GM19324 (cell line): ENCODE data around the gene SLC24A5.
A peak's percentile ranks its signal among the peaks of the same experiment; 100 is the strongest.

Source experiments
- ATAC-seq: cut with Tn5 transposase; IDR thresholded peaks from one replicate; pipeline ENCODE4 v1.9.1; 2021; ENCODE audit warnings: mild to moderate bottlenecking, moderate library complexity; ENCODE audit not compliant: unreplicated experiment, low FRiP score

Gene SLC24A5

DNA sequence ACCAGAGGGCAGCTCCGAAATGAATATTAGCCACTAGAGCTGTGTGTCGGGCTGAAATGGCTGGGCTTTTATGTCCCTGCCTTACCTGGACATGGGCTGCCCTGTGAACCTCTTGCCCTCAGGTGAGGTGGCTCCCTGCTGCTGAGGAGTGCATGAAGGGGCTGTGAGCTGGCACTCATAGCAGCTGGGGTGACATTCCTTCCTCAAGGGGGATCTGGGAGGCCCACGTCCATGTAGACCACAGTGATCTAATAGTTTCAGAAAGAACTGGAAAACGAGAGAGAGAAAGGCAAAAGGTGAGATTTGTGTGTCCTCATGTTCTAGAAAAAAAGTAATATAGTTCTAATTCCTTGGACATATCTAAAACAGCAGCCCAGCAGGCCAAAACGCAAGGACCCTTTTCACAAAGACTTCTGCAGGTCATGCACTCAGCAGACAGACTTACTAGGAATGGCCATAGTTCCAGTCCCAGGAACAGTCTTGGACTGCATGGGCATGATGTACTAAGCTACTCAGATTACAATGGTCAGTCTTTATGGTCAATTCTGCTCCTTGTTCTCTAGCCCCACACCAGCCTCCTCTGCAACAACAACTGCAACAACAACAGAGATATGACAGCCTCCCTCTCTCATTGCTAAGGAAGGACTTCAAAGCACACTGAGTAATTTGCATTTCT, 10.8 kb upstream of the SLC24A5 start:
- ATAC-seq = no peak

GRCh38 chr15:48112242-48112641, 8.5 kb upstream of the SLC24A5 start:
- no peak for ATAC-seq

DNA sequence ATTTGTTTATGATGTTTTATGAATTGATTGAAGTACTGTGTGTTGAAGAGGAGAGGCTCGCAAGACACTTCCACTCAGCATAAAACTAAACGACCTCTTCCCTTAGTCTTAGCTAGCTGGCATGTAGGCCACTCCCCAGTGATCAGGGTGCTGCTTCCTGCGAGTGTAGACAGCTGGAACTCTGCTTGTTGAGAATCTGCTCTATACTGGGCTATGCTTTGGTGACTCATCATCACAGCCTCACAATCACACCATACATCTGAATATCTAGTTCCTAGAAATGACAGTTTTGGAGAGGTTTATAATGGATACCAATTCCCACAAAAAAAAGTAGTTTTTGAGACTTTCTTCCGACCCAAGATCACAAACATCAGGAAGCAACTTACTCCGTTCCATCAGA, 1.5 kb upstream of the SLC24A5 start:
- ATAC-seq = no peak

GRCh38 chr15:48121849-48122248, 1.1 kb downstream of the SLC24A5 start:
- no peak for ATAC-seq

- ATAC-seq = no peak
Measured at GRCh38 chr15:48126667-48127355, 6.0 kb downstream of the SLC24A5 start.

DNA sequence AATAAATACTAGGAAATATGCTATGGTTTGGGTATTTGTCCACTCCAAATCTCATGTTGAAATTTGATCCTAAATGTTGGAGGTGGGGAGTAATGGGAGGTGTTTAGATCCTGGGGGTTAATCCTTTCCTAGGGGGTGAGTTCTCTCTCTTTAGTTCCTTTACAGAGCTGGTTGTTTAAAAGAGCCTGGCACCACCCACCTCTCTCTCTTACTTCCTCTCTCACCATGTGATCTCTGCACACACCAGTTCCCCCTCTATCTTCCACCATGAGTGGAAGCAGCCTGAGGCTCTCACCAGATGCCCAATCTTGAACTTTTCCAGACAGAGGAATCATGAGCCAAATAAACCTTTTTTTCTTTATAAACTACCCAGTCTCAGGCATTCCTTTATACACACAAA, 10.5 kb downstream of the SLC24A5 start:
- no peak for ATAC-seq

DNA sequence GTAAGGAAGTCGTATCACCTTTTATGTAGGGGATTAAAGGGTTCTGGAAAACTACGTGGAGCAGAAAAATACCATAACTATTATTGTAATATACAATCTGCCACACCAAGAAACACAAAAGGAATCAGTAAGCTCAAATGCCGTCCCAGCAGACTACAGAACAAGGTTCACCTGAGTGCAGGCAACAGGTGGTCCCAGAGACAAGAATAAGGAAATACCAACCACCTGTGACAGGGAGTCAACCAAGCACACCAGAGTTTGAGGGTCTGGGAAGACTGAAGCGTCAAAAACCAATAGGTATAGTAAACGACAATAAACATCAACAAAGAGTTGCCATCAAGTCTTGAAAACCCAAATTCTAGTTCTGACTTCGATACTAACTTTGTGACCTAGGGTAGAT, 12.1 kb downstream of the SLC24A5 start:
- ATAC-seq = no peak

- no peak for ATAC-seq
Measured at GRCh38 chr15:48143856-48144255, 23.1 kb downstream of the SLC24A5 start.

DNA sequence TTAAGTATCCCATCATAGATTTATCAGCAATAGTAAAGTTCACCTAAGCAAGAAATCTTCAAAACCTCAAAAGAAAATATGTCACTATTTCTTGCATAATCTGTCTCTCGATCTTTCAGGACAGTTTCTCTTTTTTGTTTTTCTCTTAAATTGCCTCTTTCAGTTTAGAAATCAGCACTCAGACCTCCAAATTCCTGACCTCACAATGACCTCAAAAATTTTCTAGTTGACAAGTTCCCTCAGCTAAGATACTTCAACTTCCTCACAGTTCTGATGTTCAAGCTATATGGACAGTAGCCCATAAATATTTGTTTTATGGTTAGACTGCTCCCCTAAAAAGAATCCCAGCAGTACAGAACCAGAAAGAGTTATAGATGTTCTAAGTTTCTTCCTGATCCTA, 24.1 kb downstream of the SLC24A5 start:
- ATAC-seq = no peak

GRCh38 chr15:48145923-48146322, 25.1 kb downstream of the SLC24A5 start:
- no peak for ATAC-seq

DNA sequence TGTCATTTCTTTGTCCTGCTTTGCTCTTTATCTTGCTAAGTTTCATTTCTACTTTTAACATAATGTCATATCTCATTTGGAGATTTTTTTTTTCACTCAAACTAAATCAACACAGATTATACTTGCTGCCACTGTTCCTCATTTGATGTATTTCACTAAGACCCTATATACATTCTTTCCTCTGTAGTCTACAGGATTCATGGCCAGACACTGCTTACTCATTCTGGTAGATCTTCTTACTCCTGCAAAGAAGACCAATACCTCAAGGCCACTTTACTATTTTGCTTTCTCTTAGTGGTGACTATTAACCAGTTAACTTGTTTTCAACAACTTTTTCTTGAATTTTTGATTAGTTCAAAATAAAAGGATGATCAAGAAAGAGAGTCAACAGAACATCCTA, 26.6 kb downstream of the SLC24A5 start:
- no peak for ATAC-seq

DNA sequence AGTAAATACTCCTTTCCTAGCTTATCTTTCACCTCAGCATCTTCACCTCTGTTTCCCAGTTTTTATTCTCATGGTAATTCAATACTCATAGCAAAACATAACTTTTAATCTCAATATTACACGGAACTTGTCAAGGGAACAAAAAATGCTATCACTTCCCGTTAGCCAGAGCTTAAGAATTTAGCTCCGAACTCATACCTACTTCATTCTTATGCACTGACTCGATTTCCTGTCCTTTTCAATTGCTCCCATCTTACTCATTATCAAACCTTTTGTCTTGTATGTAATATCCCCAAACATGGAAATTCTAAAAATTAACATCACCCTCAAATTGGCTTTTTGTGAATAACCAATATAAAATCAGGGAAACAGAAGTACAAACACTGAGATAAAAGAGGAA, 29.1 kb downstream of the SLC24A5 start:
- no peak for ATAC-seq

GRCh38 chr15:48153526-48153925, 32.7 kb downstream of the SLC24A5 start:
- no peak for ATAC-seq

- no peak for ATAC-seq
Measured at GRCh38 chr15:48168616-48169015, 47.8 kb downstream of the SLC24A5 start.

GRCh38 chr15:48170981-48171380, 50.2 kb downstream of the SLC24A5 start:
- ATAC-seq = no peak

GRCh38 chr15:48175126-48175525, 54.3 kb downstream of the SLC24A5 start:
- no peak for ATAC-seq

DNA sequence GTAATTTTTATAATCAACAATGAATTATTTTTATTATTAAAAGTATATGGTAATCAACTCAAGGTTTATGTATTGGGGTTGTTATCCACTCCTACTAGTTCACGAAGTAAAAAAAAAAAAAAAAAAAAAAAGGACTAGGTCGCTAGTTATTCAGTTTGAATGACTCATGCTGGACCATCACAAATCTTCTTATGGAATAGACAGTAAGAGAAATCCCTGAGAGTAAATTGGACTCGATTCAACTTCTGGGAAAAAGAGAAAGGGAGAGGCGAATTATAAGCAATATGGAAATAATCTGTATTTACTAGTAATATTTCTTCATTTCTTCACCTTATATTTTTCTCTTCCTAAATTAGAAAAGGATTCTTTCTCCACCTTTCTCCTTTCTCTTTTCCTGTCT, 55.3 kb downstream of the SLC24A5 start:
- no peak for ATAC-seq

GRCh38 chr15:48176957-48177356, 56.2 kb downstream of the SLC24A5 start:
- ATAC-seq = no peak

DNA sequence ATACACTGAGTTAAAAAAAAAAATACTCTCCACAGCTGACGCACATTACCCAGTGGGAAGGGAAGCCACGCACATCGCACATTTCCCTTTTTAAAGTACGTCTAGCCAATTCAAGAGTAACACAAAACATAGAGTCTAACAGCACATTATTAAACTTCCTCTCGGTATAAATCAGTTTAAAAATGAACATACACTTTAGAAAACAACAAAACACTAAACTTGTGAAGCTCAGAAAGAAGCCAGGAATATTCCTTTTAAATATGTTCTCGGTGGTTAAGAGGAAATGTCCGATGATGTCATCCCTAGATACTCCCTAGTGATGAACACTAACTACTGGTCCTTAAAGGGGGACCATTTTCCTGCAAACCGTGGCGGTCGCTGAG, 56.6 kb downstream of the SLC24A5 start:
- ATAC-seq = peak; percentile 67

DNA sequence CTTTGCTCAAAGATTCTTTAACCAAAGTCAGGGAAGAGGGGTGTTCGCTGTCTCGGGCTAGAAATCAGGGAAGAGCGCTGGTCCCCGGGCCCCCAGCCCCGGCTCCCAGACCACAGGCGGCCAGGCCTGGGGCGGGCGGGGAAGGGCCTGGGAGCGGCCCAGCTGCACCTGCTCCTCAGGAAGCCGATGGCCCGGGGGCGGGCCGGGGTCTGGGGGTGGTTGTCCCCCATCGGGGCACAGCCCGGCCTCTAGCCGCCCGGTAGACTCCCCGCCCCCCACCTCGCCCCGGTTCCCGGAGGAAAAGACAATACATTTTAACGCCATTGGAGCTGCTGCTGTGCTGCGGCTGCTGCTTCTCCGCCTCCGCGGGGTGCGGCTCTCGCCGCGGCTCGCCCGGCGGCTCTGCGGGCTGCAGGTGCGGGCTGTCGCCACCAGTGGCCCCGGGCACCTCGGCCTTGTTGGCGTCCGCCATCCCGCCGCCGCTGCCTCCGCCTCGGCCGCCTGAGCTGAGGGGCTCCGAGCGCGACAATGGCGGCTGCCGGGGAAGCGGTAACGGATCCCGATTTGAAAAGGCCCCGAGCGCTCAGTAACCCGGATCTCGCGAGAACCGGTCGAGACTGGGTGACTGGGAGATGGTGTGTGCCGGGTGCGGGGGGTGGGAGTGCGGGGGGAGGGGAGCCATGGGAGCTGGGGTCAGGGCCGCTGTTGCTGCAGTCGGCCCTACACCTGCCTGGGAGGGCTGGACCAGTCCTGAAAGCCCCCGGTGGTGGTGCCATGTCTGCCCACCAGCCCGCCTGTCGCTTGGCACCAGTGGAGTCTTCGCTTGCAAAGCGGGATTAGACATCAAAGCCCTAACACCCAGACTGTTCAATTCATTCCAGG, 57.2 kb downstream of the SLC24A5 start, which contains the start of gene MYEF2:
MYEF2 (minus strand) TSS at position 530 of the 882 bp plus-strand sequence; CDS start at position 472, 58 bp downstream.
- ATAC-seq = peak; percentile 82

DNA sequence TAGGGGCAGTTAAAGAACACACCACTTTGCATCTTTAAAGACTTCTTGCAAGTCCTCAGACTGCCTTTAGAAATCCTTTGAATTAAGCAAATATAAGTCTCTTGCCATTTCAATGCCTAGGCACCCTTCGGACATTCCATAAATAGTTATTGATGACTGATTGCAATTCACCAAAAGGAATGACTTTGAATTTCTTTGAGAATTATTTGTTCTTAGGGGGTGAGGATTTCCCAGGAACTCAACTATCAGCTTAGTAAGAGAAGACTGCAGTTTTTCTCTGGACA, 57.8 kb downstream of the SLC24A5 start:
- ATAC-seq = no peak
